NCI-H1092 (cell line): Measurements from ENCODE around the gene P2RX1.
"Not testable (repeated sequence)": the region's sequence is repeated elsewhere in the genome, so short reads cannot be mapped to it uniquely, and the experiment has no call there.

Experiments used
- DNase-seq: peaks from one replicate; lab custom pipeline; 2025; lab: John Stamatoyannopoulos, UW

The P2RX1 gene

DNA sequence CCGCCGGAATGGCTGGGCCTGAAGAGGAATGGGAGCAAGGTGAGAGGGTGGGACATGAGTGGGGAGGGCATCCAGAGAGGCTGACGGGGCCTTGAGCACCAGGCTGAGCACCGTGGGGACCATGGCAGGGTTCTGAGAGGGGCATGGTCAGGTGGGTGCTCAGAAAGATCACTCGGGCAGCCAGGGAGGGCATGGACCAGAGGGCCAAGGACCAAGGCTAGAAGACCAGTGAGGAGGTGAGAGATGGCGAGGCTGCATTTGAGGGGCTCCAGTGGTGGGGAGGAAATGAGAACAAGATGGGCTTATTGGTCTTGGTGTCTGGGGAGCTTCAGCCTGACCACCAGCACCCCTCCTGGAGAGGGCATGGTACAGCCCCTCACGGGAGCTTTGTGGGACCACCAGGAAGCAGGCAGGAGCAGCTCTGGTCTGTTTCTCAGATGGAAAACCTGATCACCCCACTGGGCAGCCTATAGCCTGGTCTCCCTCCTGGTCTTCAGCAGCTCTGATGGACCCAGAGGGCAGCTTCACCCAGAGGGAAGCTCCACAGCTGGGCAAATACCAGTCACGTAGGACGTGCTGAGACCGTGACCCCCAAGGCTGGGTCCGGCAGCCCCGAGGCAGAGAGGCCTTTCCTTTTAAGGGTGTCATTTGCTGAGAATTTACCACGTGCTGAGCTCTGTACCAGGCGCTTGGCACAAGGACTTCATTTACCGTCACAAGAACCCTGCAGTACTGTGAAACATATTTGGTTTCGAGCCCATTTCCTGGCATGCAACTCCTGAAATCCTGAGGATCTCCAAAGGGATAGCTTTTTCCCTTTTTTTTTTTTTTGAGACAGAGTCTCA, 58.8 kb downstream of the P2RX1 start:
- no peak for DNase-seq

DNA sequence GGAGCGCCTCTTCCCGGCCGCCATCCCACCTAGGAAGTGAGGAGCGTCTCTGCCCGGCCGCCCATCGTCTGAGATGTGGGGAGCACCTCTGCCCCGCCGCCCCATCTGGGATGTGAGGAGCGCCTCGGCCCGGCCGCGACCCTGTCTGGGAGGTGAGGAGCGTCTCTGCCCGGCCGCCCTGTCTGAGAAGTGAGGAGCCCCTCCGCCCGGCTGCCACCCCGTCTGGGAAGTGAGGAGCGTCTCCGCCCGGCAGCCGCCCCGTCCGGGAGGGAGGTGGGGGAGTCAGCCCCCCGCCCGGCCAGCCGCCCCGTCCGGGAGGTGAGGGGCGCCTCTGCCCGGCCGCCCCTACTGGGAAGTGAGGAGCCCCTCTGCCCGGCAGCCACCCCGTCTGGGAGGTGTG, 62.1 kb downstream of the P2RX1 start:
- not testable (repeated sequence) for DNase-seq

DNA sequence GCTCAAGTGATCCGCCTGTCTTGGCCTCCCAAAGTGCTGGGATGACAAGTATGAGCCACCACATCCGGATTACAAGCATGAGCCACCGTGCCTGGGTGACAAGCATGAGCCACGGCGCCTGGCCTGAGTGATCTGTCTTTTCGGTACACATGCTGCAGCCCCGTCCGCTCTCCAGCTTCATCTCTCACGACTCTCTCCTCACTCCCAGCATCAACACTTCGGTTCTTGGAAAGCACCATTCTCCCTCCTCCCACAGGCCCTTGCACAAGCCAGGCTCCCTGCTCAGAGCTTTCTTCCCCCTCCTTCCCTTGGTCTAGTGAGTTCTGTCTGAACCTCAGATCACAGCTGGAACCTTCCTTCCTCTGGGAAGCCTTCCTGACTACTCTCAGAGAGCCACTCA, 63.7 kb downstream of the P2RX1 start:
- no peak for DNase-seq

DNA sequence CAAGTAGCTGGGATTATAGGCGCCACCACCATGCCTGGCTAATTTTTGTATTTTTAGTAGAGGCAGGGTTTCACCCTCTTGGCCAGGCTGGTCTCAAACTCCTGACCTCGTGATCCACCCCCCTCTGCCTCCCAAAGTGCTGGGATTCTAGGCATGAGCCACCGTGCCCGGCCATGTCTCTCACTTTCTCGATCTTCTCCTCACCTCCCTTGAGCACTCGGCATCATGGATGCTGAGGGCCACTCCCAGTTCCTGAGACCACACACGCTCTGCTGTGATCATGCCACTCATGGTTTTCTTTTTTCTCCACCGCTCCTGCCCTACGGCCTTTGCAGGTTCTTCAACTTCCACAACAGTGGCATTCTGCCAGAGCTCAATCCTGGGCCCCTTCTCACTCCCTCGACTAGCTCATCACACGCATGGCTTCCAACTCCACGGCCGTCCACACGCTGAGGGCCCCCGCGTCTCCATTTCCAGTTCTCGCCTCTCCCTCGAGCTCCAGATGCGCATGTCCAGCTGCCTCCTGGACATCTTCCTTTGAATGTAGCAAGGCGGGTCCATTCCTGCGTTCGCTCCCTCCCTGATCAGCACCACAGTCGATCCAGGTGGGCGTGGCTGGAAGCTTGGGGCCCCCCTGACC, 64.7 kb downstream of the P2RX1 start:
- DNase-seq, result no peak

DNA sequence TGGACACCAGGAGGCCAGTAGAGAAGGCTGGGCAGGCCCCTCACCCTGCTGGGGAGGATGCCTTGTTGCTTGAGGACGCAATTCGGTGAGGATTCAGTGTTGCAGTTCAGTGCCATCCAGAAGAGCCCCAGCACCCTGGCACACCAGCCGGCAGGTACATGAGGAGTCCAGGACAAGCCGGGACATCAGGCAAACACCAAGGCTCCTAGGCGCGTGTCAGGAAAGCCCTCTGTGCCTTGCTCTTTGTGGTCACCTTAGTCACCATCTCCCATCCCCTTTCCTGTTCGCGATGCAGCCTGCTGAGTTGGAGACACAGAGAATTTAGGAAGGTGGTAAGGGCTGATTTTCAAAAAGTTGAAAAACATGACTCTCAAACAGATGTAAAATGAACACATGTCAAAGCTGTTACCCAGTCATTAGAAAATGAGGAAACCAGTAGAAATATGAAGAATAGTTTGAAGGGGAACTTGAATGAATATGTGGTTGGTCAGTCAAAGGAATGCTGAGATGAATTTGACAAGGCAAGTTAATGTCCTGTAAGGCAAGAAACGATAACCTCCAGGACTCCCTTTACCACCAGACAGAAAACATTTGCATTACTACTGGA, 67.9 kb downstream of the P2RX1 start:
- DNase-seq, result no peak

DNA sequence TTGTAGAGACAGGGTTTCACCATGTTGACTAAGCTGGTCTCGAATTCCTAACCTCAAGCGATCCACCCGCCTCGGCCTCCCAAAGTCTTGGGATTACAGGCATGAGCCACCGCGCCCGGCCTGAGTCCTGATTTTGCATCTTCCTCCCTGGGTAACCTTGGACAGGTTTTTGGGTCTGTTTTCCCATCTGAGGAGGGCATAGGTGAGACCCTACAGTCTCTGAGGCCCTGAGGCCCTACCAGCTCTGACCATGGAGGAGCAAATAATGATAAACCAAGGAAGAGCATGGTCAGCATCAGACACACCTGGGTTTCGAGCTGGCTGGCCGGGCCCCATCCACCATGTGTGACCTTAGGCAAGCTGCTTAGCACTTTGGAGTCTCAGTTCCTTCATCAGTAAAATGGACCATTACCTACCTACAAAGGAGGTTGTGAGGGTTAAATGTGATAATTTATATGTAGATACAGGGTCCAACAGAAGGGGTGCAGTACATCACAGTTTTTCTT, 69.0 kb downstream of the P2RX1 start:
- DNase-seq, result no peak
